ENCODE results near the gene WDR70. TPM values are rescaled to one million over a fixed set of nuclear protein-coding genes. Genes with fewer than 3 reads are reported as not detected.

The WDR70 gene
- total RNA-seq, 1 experiment from 2014 or later, result 40.2 TPM

- POLR2A ChIA-PET, result no interaction called here
- Mint-ChIP-seq H3K4me3 (ENCODE audit: unreplicated experiment) (no peak overlapping the region), H3K36me3 (ENCODE audit: insufficient read depth, unreplicated experiment) (no peaks in the 10 kb centered on the region), H3K27ac (ENCODE audit: unreplicated experiment) (no peak overlapping the region), H3K4me1 (ENCODE audit: low read depth, unreplicated experiment) (no peaks in the 10 kb centered on the region), H3K27me3 (ENCODE audit: insufficient read depth, unreplicated experiment) (no peaks in the 10 kb centered on the region), H3K9me3 (ENCODE audit: unreplicated experiment) (no peaks in the 10 kb centered on the region)
- intact Hi-C loops (cut with micrococcal nuclease; ENCODE audit: unreplicated experiment), result no loop called here
- H3K4me3 ChIP-seq (ENCODE audit: low read depth, low read length), result no peak overlapping the region
- H3K27me3 ChIP-seq (replicated peaks; ENCODE audit: control insufficient read depth, insufficient read depth, low read length), result no peaks in the 10 kb centered on the region
- BruUV-seq (replicated peaks), result no TSS peak
- TF ChIP-seq CTCF (IDR thresholded peaks at IDR 0.05; ENCODE audit: insufficient read depth in 1 of 2, low read depth in 1 of 2, low read length in 1 of 2, severe bottlenecking in 1 of 2, unreplicated experiment in 1 of 2), result no peak
- CTCF ChIA-PET, result no interaction called here
- H3K36me3 ChIP-seq (ENCODE audit: control insufficient read depth, insufficient read depth, low read length), result no peaks in the 10 kb centered on the region; the same call in 1 of the 2 replicates
- no peak for DNase-seq
- H3K4me1 ChIP-seq, result no peaks in the 10 kb centered on the region
- no peaks in the 10 kb centered on the region for H3K9me3 ChIP-seq
Observed at GRCh38 chr5:37738057-37738691, 359.1 kb downstream of the WDR70 start.

DNA sequence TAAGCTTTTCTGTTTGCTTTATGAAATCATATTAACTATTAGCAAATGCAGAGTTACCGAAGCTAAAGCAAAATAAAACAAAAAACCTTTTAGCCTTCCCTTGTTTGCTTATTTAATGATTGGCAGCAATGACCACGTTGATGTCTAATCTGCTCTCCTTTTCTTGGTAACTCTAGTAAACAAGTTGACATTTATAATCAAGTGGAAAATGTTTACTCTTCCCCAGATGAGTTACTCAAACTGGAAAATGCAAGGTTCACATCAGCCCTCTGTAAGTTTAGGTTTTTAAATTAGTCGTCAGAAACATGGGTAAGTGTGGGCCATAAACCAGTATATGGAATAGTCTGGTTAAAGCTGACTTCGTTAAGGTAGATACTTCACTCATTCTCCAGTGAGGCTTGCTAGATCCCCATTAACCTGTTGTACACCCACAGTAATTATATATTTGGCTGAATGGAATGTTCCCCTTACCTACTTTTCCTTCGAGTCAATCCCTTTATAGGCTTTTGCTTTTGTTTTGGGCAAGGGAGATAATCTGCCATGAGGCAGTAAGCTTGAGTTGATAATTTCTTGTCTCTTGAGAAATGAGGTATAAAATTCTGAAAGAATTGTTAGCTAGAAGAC, 359.9 kb downstream of the WDR70 start:
- ChIA-PET POLR2A (no interaction called here), CTCF (no interaction called here)
- TF ChIP-seq CTCF (IDR thresholded peaks at IDR 0.05; ENCODE audit: insufficient read depth in 1 of 2, low read depth in 1 of 2, low read length in 1 of 2, severe bottlenecking in 1 of 2, unreplicated experiment in 1 of 2), result no peak
- Mint-ChIP-seq H3K27me3 (ENCODE audit: insufficient read depth, unreplicated experiment) (no peaks in the 10 kb centered on the region), H3K4me1 (ENCODE audit: low read depth, unreplicated experiment) (no peaks in the 10 kb centered on the region), H3K36me3 (ENCODE audit: insufficient read depth, unreplicated experiment) (peaks cover 3% of the 10 kb centered on the region), H3K27ac (ENCODE audit: unreplicated experiment) (no peak overlapping the region), H3K9me3 (ENCODE audit: unreplicated experiment) (peaks cover 2% of the 10 kb centered on the region), H3K4me3 (ENCODE audit: unreplicated experiment) (no peak overlapping the region)
- no peak overlapping the region for H3K4me3 ChIP-seq (ENCODE audit: low read depth, low read length)
- H3K4me1 ChIP-seq, result no peaks in the 10 kb centered on the region
- intact Hi-C loops (cut with micrococcal nuclease; ENCODE audit: unreplicated experiment), result no loop called here
- H3K36me3 ChIP-seq (ENCODE audit: control insufficient read depth, insufficient read depth, low read length), result no peaks in the 10 kb centered on the region; the same call in 1 of the 2 replicates
- BruUV-seq (replicated peaks), result no TSS peak
- H3K27me3 ChIP-seq (replicated peaks; ENCODE audit: control insufficient read depth, insufficient read depth, low read length), result no peaks in the 10 kb centered on the region
- H3K9me3 ChIP-seq, result no peaks in the 10 kb centered on the region
- no peak for DNase-seq

DNA sequence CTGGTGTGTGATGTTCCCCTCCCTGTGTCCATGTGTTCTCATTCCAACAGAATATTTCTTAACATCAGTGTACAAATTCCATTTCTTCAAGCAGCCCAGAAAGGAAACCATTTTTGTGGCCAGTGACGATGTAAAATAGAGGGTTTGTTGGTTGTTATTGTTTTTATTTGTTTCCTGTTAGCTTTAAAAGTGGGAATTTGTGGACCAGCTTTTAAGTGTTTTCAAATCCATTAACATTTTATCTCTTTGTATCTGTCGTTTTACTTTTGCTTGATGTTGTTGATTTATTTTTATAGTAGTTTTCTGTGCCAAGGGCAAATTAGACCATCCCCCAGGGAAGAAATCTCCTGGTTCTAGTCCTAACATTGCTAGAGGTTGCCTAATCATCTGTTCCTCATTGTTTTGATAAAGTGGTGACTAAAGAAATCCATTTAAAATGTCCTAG, 360.7 kb downstream of the WDR70 start:
- peaks cover 6% of the 10 kb centered on the region for H3K4me1 Mint-ChIP-seq (ENCODE audit: low read depth, unreplicated experiment)
- H3K27me3 ChIP-seq (replicated peaks; ENCODE audit: control insufficient read depth, insufficient read depth, low read length), result no peaks in the 10 kb centered on the region
- TF ChIP-seq CTCF (IDR thresholded peaks at IDR 0.05; ENCODE audit: insufficient read depth in 1 of 2, low read depth in 1 of 2, low read length in 1 of 2, severe bottlenecking in 1 of 2, unreplicated experiment in 1 of 2), result no peak
- DNase-seq, result no peak
- H3K27ac Mint-ChIP-seq (ENCODE audit: unreplicated experiment), result no peak overlapping the region
- no TSS peak for BruUV-seq (replicated peaks)
- H3K36me3 Mint-ChIP-seq (ENCODE audit: insufficient read depth, unreplicated experiment), result peaks cover 11% of the 10 kb centered on the region
- POLR2A ChIA-PET, result no interaction called here
- intact Hi-C loops (cut with micrococcal nuclease; ENCODE audit: unreplicated experiment), result no loop called here
- CTCF ChIA-PET, result no interaction called here
- H3K4me1 ChIP-seq, result no peaks in the 10 kb centered on the region
- H3K36me3 ChIP-seq (ENCODE audit: control insufficient read depth, insufficient read depth, low read length), result no peaks in the 10 kb centered on the region; the same call in 1 of the 2 replicates
- no peaks in the 10 kb centered on the region for H3K27me3 Mint-ChIP-seq (ENCODE audit: insufficient read depth, unreplicated experiment)
- H3K4me3 Mint-ChIP-seq (ENCODE audit: unreplicated experiment), result no peak overlapping the region
- H3K9me3 ChIP-seq, result no peaks in the 10 kb centered on the region
- peaks cover 11% of the 10 kb centered on the region for H3K9me3 Mint-ChIP-seq (ENCODE audit: unreplicated experiment)
- H3K4me3 ChIP-seq (ENCODE audit: low read depth, low read length), result no peak overlapping the region
